Measurements from ENCODE around the gene MAP1B. TPM values are rescaled to one million over a fixed set of nuclear protein-coding genes. Genes with fewer than 3 reads are reported as not detected.
A peak's percentile ranks its signal among the peaks of the same experiment; 100 is the strongest.

MAP1B gene
- polyA plus RNA-seq, 1 donor from 2014 or later = 234 TPM

DNA sequence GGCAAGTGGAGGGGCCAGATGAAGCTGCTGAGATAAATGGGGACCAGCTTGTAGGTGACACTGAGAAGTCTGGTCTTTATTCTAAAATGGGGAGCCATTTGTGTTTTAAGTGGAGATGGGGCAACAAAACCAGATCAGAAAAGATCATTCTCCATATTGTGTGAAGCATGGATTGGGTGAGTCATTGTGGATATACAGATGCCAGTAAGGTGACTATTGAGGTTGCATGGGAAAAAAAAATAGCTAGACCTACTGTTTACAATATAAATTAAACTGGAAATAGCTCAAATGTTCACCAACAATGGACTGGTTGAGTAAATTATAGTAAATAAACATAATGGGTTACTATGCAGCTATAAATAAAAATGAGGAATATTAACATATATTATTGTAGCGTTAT lies 5.4 kb upstream of the MAP1B start:
- no peaks in the 10 kb centered on the region for H3F3A ChIP-seq (ENCODE audit: insufficient read depth, low read length, poor library complexity, severe bottlenecking)

DNA sequence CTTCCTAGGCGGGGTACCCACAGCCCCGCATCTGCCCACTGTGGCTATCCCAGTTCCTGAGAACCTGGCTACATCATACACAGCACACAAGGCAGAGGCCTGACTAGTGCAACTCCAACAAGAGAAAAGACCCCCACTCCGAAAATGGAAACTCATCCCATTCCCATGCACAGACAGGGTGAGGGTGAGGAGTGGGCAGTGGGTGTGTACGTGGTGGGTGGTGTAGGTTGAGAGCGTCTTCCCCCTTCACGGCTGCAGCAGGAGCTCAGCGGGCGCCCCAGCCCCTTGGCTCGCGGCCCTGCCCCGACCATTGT lies 501 bp upstream of the MAP1B start:
- H3K9ac ChIP-seq (ENCODE audit: low read length) = peak overlapping the region; percentile 100
- no peaks in the 10 kb centered on the region for H3K36me3 ChIP-seq (ENCODE audit: insufficient read depth, low read length)
- TF ChIP-seq MXI1 (conservative IDR thresholded peaks at IDR 0.05; ENCODE audit: poor library complexity, severe bottlenecking) = no peak
- TF ChIP-seq EP300 (conservative IDR thresholded peaks at IDR 0.05; ENCODE audit: poor library complexity, severe bottlenecking) = no peak
- no peak for TF ChIP-seq CTCF (IDR thresholded peaks at IDR 0.05; ENCODE audit: poor library complexity, severe bottlenecking)
- no peak for TF ChIP-seq RAD21 (conservative IDR thresholded peaks at IDR 0.05)
- no peak for TF ChIP-seq TAF1 (IDR thresholded peaks at IDR 0.05; ENCODE audit: low read depth)
- no peak for TF ChIP-seq POLR2AphosphoS5 (IDR thresholded peaks at IDR 0.05)
- TF ChIP-seq EZH2 (IDR thresholded peaks at IDR 0.05; ENCODE audit: borderline replicate concordance, insufficient read depth, low read length, poor library complexity, severe bottlenecking) = no peak
- TF ChIP-seq, protein P1, sequence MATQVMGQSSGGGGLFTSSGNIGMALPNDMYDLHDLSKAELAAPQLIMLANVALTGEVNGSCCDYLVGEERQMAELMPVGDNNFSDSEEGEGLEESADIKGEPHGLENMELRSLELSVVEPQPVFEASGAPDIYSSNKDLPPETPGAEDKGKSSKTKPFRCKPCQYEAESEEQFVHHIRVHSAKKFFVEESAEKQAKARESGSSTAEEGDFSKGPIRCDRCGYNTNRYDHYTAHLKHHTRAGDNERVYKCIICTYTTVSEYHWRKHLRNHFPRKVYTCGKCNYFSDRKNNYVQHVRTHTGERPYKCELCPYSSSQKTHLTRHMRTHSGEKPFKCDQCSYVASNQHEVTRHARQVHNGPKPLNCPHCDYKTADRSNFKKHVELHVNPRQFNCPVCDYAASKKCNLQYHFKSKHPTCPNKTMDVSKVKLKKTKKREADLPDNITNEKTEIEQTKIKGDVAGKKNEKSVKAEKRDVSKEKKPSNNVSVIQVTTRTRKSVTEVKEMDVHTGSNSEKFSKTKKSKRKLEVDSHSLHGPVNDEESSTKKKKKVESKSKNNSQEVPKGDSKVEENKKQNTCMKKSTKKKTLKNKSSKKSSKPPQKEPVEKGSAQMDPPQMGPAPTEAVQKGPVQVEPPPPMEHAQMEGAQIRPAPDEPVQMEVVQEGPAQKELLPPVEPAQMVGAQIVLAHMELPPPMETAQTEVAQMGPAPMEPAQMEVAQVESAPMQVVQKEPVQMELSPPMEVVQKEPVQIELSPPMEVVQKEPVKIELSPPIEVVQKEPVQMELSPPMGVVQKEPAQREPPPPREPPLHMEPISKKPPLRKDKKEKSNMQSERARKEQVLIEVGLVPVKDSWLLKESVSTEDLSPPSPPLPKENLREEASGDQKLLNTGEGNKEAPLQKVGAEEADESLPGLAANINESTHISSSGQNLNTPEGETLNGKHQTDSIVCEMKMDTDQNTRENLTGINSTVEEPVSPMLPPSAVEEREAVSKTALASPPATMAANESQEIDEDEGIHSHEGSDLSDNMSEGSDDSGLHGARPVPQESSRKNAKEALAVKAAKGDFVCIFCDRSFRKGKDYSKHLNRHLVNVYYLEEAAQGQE (IDR thresholded peaks at IDR 0.05; ENCODE audit: borderline replicate concordance) = no peak
- TF ChIP-seq SMC3 (conservative IDR thresholded peaks at IDR 0.05; ENCODE audit: poor library complexity) = no peak
- H2AFZ ChIP-seq (ENCODE audit: low read depth, low read length) = no peak overlapping the region
- no peaks in the 10 kb centered on the region for H3K9me3 ChIP-seq (ENCODE audit: low read length)
- H3K9me2 ChIP-seq (ENCODE audit: insufficient read depth, low read length) = no peaks in the 10 kb centered on the region
- peak overlapping the region; percentile 87 for H3K4me3 ChIP-seq (ENCODE audit: low read length)
- no peaks in the 10 kb centered on the region for H3K27me3 ChIP-seq (ENCODE audit: insufficient read depth, low read depth, low read length)
- peaks cover 21% of the 10 kb centered on the region for H4K20me1 ChIP-seq (ENCODE audit: insufficient read depth)
- H3K4me2 ChIP-seq (ENCODE audit: low read length) = peak overlapping the region; percentile 59
- H3K79me2 ChIP-seq (replicated peaks; ENCODE audit: insufficient read depth, low read length) = peaks cover 52% of the 10 kb centered on the region
- peaks cover 16% of the 10 kb centered on the region for H3F3A ChIP-seq (ENCODE audit: insufficient read depth, low read length, poor library complexity, severe bottlenecking)
- H3K27ac ChIP-seq (ENCODE audit: low read length) = peak overlapping the region; percentile 99

More for the DNA sequence above, 5.4 kb upstream of the MAP1B start:
- Histone ChIP-seq H4K20me1 (ENCODE audit: insufficient read depth) (no peaks in the 10 kb centered on the region), H3K4me2 (ENCODE audit: low read length) (no peak overlapping the region), H3K9me2 (ENCODE audit: insufficient read depth, low read length) (no peaks in the 10 kb centered on the region), H3K27ac (ENCODE audit: low read length) (no peak overlapping the region), H2AFZ (ENCODE audit: low read depth, low read length) (no peak overlapping the region), H3K9ac (ENCODE audit: low read length) (no peak overlapping the region), H3K4me3 (ENCODE audit: low read length) (no peak overlapping the region), H3K9me3 (ENCODE audit: low read length) (no peaks in the 10 kb centered on the region), H3K79me2 (replicated peaks; ENCODE audit: insufficient read depth, low read length) (peaks cover 7% of the 10 kb centered on the region), H3K27me3 (ENCODE audit: insufficient read depth, low read depth, low read length) (no peaks in the 10 kb centered on the region), H3K36me3 (ENCODE audit: insufficient read depth, low read length) (no peaks in the 10 kb centered on the region)
- no peak for TF ChIP-seq POLR2AphosphoS5 (IDR thresholded peaks at IDR 0.05)
- TF ChIP-seq EZH2 (IDR thresholded peaks at IDR 0.05; ENCODE audit: borderline replicate concordance, insufficient read depth, low read length, poor library complexity, severe bottlenecking) = no peak
- TF ChIP-seq CTCF (IDR thresholded peaks at IDR 0.05; ENCODE audit: poor library complexity, severe bottlenecking) = no peak
- TF ChIP-seq MXI1 (conservative IDR thresholded peaks at IDR 0.05; ENCODE audit: poor library complexity, severe bottlenecking) = no peak
- TF ChIP-seq EP300 (conservative IDR thresholded peaks at IDR 0.05; ENCODE audit: poor library complexity, severe bottlenecking) = no peak
- TF ChIP-seq TAF1 (IDR thresholded peaks at IDR 0.05; ENCODE audit: low read depth) = no peak
- no peak for TF ChIP-seq SMC3 (conservative IDR thresholded peaks at IDR 0.05; ENCODE audit: poor library complexity)
